Measurements from ENCODE around the gene SMIM35. TPM values are rescaled to one million over a fixed set of nuclear protein-coding genes. Genes with fewer than 3 reads are reported as not detected.

Gene SMIM35
- total RNA-seq, 1 experiment from 2014 or later = not detected

DNA sequence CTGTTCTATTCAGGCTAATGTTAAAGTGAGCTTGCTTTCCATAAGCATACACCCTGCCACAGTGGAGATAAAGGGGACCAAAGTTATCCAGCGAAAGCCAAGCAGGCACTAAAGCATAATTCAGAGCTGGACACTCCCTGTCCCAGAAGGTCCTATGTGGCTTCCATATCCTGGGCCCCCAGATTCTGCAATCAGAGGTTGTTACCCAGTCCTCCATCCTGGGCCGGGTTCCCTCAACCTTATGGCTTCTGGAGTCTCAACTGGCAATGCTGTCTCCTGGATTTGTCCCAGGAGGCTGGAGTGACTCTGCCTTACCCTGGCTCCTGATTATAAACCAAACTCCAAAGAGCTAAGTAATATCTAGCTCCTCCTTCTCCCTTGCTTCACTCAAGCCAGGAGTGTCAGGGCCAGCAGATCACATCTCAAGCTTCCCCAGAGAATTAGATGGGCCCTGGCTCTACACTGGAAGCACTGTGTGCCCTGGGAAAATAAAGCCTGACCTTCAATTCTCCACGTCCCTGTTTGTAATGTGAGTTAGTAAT, 14.0 kb upstream of the SMIM35 start:
- Mint-ChIP-seq H3K27me3 (ENCODE audit: low read depth) (peaks cover 20% of the 10 kb centered on the region), H3K36me3 (ENCODE audit: insufficient read depth in 1 of 3, low read depth in 3 of 3) (no peaks in the 10 kb centered on the region), H3K9me3 (no peaks in the 10 kb centered on the region), H3K4me3 (no peak overlapping the region), H3K27ac (no peak overlapping the region), H3K4me1 (peaks cover 19 to 32% of the 10 kb centered on the region in 2 experiments)
- Histone ChIP-seq H2BK12ac (ENCODE audit: insufficient read length, low read depth, low read length) (no peak overlapping the region), H3K27me3 (ENCODE audit: insufficient read depth, low read length) (no peaks in the 10 kb centered on the region), H3K18ac (ENCODE audit: insufficient read length, low read depth, low read length) (no peak overlapping the region), H3K79me1 (ENCODE audit: insufficient read depth, low read depth, low read length, poor library complexity, severe bottlenecking) (no peaks in the 10 kb centered on the region), H4K8ac (replicated peaks; ENCODE audit: insufficient read length, low read depth, low read length) (no peak overlapping the region), H2BK15ac (ENCODE audit: low read depth, low read length) (no peak overlapping the region), H2AFZ (ENCODE audit: low read length) (no peak overlapping the region), H3K9ac (ENCODE audit: extremely low read depth, insufficient read length, low read length) (no peak overlapping the region), H2BK120ac (ENCODE audit: low read depth, low read length, poor library complexity, severe bottlenecking) (no peak overlapping the region), H3K79me2 (ENCODE audit: insufficient read depth, low read length) (no peaks in the 10 kb centered on the region), H3K4me1 (ENCODE audit: insufficient read depth, low read length) (peaks cover 3% of the 10 kb centered on the region; the same call in 1 of the 2 replicates), H4K20me1 (ENCODE audit: control insufficient read depth, insufficient read depth, insufficient read length) (no peaks in the 10 kb centered on the region), H3K56ac (ENCODE audit: insufficient read length, low read depth, low read length) (no peak overlapping the region), H3K9me3 (ENCODE audit: control insufficient read depth, low read depth, low read length) (no peaks in the 10 kb centered on the region), H2BK20ac (ENCODE audit: low read depth, low read length, poor library complexity, severe bottlenecking) (no peak overlapping the region), H3K23me2 (ENCODE audit: insufficient read length, low read depth, low read length, poor library complexity, severe bottlenecking) (no peaks in the 10 kb centered on the region), H2AK5ac (ENCODE audit: insufficient read length, low read length) (no peak overlapping the region), H3K27ac (ENCODE audit: insufficient read length, low read depth, low read length) (no peak overlapping the region), H3K23ac (ENCODE audit: insufficient read length, low read depth, low read length) (no peak overlapping the region), H3K4ac (ENCODE audit: low read depth, low read length) (no peak overlapping the region), H4K91ac (ENCODE audit: insufficient read length, low read depth, low read length) (no peak overlapping the region), H3T11ph (ENCODE audit: low read length) (no peak overlapping the region), H2BK5ac (ENCODE audit: insufficient read length, low read length) (no peak overlapping the region), H3K4me2 (ENCODE audit: insufficient read depth, insufficient read length, low read length) (no peak overlapping the region), H3K14ac (ENCODE audit: insufficient read depth, low read length) (no peak overlapping the region), H4K5ac (ENCODE audit: insufficient read length, low read depth, low read length) (no peak overlapping the region)
- TF ChIP-seq, protein P1, sequence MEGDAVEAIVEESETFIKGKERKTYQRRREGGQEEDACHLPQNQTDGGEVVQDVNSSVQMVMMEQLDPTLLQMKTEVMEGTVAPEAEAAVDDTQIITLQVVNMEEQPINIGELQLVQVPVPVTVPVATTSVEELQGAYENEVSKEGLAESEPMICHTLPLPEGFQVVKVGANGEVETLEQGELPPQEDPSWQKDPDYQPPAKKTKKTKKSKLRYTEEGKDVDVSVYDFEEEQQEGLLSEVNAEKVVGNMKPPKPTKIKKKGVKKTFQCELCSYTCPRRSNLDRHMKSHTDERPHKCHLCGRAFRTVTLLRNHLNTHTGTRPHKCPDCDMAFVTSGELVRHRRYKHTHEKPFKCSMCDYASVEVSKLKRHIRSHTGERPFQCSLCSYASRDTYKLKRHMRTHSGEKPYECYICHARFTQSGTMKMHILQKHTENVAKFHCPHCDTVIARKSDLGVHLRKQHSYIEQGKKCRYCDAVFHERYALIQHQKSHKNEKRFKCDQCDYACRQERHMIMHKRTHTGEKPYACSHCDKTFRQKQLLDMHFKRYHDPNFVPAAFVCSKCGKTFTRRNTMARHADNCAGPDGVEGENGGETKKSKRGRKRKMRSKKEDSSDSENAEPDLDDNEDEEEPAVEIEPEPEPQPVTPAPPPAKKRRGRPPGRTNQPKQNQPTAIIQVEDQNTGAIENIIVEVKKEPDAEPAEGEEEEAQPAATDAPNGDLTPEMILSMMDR (conservative IDR thresholded peaks at IDR 0.05) = no peak
- DNase-seq = no peak
- WGBS (ENCODE audit: extremely low coverage, insufficient read length, low lambda C conversion rate) = no CpG with 5 or more reads among the region's 3 CpGs

Data from H9 (cell line).